PC-3 (cell line): ENCODE data around the gene ZNF324B. TPM values are rescaled to one million over a fixed set of nuclear protein-coding genes. Genes with fewer than 3 reads are reported as not detected.

Experiments used
- ATAC-seq: fragments of 200-7000 bp; cut with Tn5 transposase; 2 replicates; pipeline ENCODE4 v1.9.1; 2020; ENCODE audit warnings: mild to moderate bottlenecking, moderate library complexity
- BruUV-seq: library from RNA; stranded (reverse); fragments of 400-500 nt; replicated peaks from 2 replicates; lab custom pipeline; 2021; lab: Mats Ljungman, UMichigan
- CTCF ChIA-PET: fragments of 300-600 bp; sonication (Branson Sonifier 250); formaldehyde crosslinking; loops from one replicate; lab custom pipeline; 2022; ENCODE audit warnings: antibody characterized with exemption; lab: Charles Lee
- POLR2A ChIA-PET: fragments of 300-600 bp; sonication (Branson Sonifier 250); formaldehyde crosslinking; loops from one replicate; lab custom pipeline; 2022; ENCODE audit warnings: antibody characterized with exemption; ENCODE audit not compliant: unreplicated experiment; lab: Charles Lee
- DNase-seq: peaks from one replicate; pipeline ENCODE4 v3.0.0-alpha.2; 2015
- H2AFZ ChIP-seq: fragments of 300-600 bp; sonication (generic); 2 replicates; pipeline ENCODE4 v1.6.0; 2016; ENCODE audit warnings: antibody characterized with exemption, low read length
- H3F3A ChIP-seq: fragments of 300-600 bp; sonication (generic); one replicate; pipeline ENCODE4 v1.6.0; 2017; ENCODE audit warnings: antibody characterized with exemption, low read length, control low read depth, mild to moderate bottlenecking; ENCODE audit not compliant: unreplicated experiment
- H3K27ac ChIP-seq: fragments of 300-600 bp; sonication (generic); 2 replicates; pipeline ENCODE4 v1.5.1; 2016; ENCODE audit warnings: mild to moderate bottlenecking, low read length
- H3K27me3 ChIP-seq: fragments of 300-600 bp; sonication (generic); 2 replicates; pipeline ENCODE4 v1.6.1; 2016; ENCODE audit warnings: low read length, mixed read lengths
- H3K36me3 ChIP-seq: fragments of 300-600 bp; sonication (generic); 2 replicates; pipeline ENCODE4 v1.6.1; 2016; ENCODE audit warnings: low read depth, mixed run types, low read length, mixed read lengths
- H3K4me1 ChIP-seq: fragments of 300-600 bp; sonication (generic); 2 replicates; pipeline ENCODE4 v1.5.1; 2016; ENCODE audit warnings: low read length; ENCODE audit not compliant: insufficient read depth
- H3K4me2 ChIP-seq: fragments of 300-600 bp; sonication (generic); 2 replicates; pipeline ENCODE4 v1.6.0; 2016; ENCODE audit warnings: low read length
- H3K4me3 ChIP-seq: fragments of 300-600 bp; sonication (generic); 2 replicates; pipeline ENCODE4 v1.5.1; 2016; ENCODE audit warnings: mild to moderate bottlenecking, low read length, mixed read lengths
- H3K79me2 ChIP-seq: fragments of 300-600 bp; sonication (generic); 2 replicates; pipeline ENCODE4 v1.6.1; 2017; ENCODE audit warnings: low read length, mixed read lengths
- H3K9ac ChIP-seq: fragments of 300-600 bp; sonication (generic); 2 replicates; pipeline ENCODE4 v1.6.0; 2016; ENCODE audit warnings: mild to moderate bottlenecking, low read length
- H3K9me2 ChIP-seq: fragments of 300-600 bp; sonication (generic); replicated peaks from 2 replicates; pipeline ENCODE4 v1.6.1; 2016; ENCODE audit warnings: mixed run types, low read length, mixed read lengths
- H3K9me3 ChIP-seq: fragments of 300-600 bp; sonication (generic); 2 replicates; pipeline ENCODE4 v1.6.1; 2016; ENCODE audit warnings: low read length, mixed read lengths
- H4K20me1 ChIP-seq: fragments of 300-600 bp; sonication (generic); 2 replicates; pipeline ENCODE4 v1.6.1; 2016; ENCODE audit warnings: low read length, mixed read lengths
- CTCF ChIP-seq: fragments of 300-600 bp; sonication (generic); conservative IDR thresholded peaks from 2 replicates; pipeline ENCODE4 v1.5.1; 2017; ENCODE audit warnings: antibody characterized with exemption, low read depth, mild to moderate bottlenecking, low read length
- EZH2 ChIP-seq: fragments of 300-600 bp; sonication (generic); IDR thresholded peaks from one replicate; pipeline ENCODE4 v1.6.1; 2017; ENCODE audit warnings: antibody characterized with exemption, mild to moderate bottlenecking, low read length; ENCODE audit not compliant: unreplicated experiment
- EZH2phosphoT487 ChIP-seq: fragments of 300-600 bp; sonication (generic); IDR thresholded peaks from 2 replicates; pipeline ENCODE4 v1.6.1; 2018; ENCODE audit warnings: mild to moderate bottlenecking, antibody characterized with exemption, low read length, borderline replicate concordance
- intact Hi-C: fragments of 100-400 bp; cut with micrococcal nuclease; formaldehyde crosslinking; loops from 2 replicates; pipeline ENCODE4 v1.9.0; 2023
- total RNA-seq: library from RNA; depleted of rRNA; stranded (reverse); fragments of >200 nt; gene quantifications from 2 replicates; pipeline ENCODE4 v1.2.3, GENCODE V29; 2014

ZNF324B gene
- total RNA-seq, 1 experiment from 2014 or later: 11.2 TPM

GRCh38 chr19:58479303-58479702, 27.9 kb downstream of the ZNF324B start:
- no peak overlapping the region for H3K27ac ChIP-seq
- H3K4me2 ChIP-seq: no peak overlapping the region
- no peaks in the 10 kb centered on the region for H3K9me2 ChIP-seq
- TF ChIP-seq EZH2phosphoT487 (no peak), CTCF (no peak), EZH2 (no peak)
- no peaks in the 10 kb centered on the region for H3F3A ChIP-seq
- no peaks in the 10 kb centered on the region for H3K9me3 ChIP-seq
- no peak overlapping the region for H3K4me3 ChIP-seq
- no peak overlapping the region for H3K9ac ChIP-seq
- POLR2A ChIA-PET: no interaction called here
- ATAC-seq (no peak), DNase-seq (no peak)
- H4K20me1 ChIP-seq: no peaks in the 10 kb centered on the region
- H3K79me2 ChIP-seq: no peaks in the 10 kb centered on the region
- no peak overlapping the region for H2AFZ ChIP-seq
- no TSS peak for BruUV-seq
- intact Hi-C loops: no loop called here
- H3K36me3 ChIP-seq: peaks cover 4% of the 10 kb centered on the region; the same call in 1 of the 2 replicates
- CTCF ChIA-PET: no interaction called here
- H3K27me3 ChIP-seq: no peaks in the 10 kb centered on the region
- peaks cover 20% of the 10 kb centered on the region for H3K4me1 ChIP-seq

- CTCF ChIA-PET: no interaction called here
- POLR2A ChIA-PET: no interaction called here
- Histone ChIP-seq H3K4me1 (peaks cover 14% of the 10 kb centered on the region), H3K27me3 (no peaks in the 10 kb centered on the region), H3K9me2 (no peaks in the 10 kb centered on the region), H3K9me3 (no peaks in the 10 kb centered on the region), H3K4me3 (no peak overlapping the region), H3F3A (no peaks in the 10 kb centered on the region), H3K79me2 (no peaks in the 10 kb centered on the region), H3K9ac (no peak overlapping the region), H4K20me1 (no peaks in the 10 kb centered on the region), H3K27ac (no peak overlapping the region), H3K36me3 (peaks cover 4% of the 10 kb centered on the region; the same call in 1 of the 2 replicates), H3K4me2 (no peak overlapping the region), H2AFZ (no peak overlapping the region)
- DNase-seq (no peak), ATAC-seq (no peak)
- no TSS peak for BruUV-seq
- TF ChIP-seq CTCF (no peak), EZH2phosphoT487 (no peak), EZH2 (no peak)
- intact Hi-C loops: no loop called here
Measured at GRCh38 chr19:58479736-58480480, 28.5 kb downstream of the ZNF324B start.

GRCh38 chr19:58480481-58480830, 29.0 kb downstream of the ZNF324B start:
- no peak for DNase-seq
- no peak overlapping the region for H3K9ac ChIP-seq
- no TSS peak for BruUV-seq
- H3K9me3 ChIP-seq: no peaks in the 10 kb centered on the region
- TF ChIP-seq EZH2phosphoT487: no peak
- TF ChIP-seq EZH2: no peak
- no peak for TF ChIP-seq CTCF
- no peak overlapping the region for H2AFZ ChIP-seq
- intact Hi-C loops: no loop called here
- H3K4me1 ChIP-seq: peaks cover 9% of the 10 kb centered on the region
- ATAC-seq: no peak
- peaks cover 4% of the 10 kb centered on the region; the same call in 1 of the 2 replicates for H3K36me3 ChIP-seq
- H4K20me1 ChIP-seq: no peaks in the 10 kb centered on the region
- H3K9me2 ChIP-seq: no peaks in the 10 kb centered on the region
- no peak overlapping the region for H3K4me3 ChIP-seq
- no peaks in the 10 kb centered on the region for H3F3A ChIP-seq
- H3K27me3 ChIP-seq: no peaks in the 10 kb centered on the region
- ChIA-PET POLR2A (no interaction called here), CTCF (no interaction called here)
- no peak overlapping the region for H3K4me2 ChIP-seq
- no peaks in the 10 kb centered on the region for H3K79me2 ChIP-seq
- no peak overlapping the region for H3K27ac ChIP-seq
